Liver (tissue), 9 donors: ENCODE data around the gene FECH. TPM values are rescaled to one million over a fixed set of nuclear protein-coding genes. Genes with fewer than 3 reads are reported as not detected.

Source experiments
- DNase-seq: peaks from one replicate; pipeline ENCODE4 v3.0.0-alpha.2; 2017; ENCODE audit warnings: low spot score
- H3K27ac ChIP-seq, 2 donors: one replicate each; pipeline ENCODE4 v1.7.0; 2013; ENCODE audit warnings: inconsistent platforms in 2 of 2, low read length in 2 of 2, control low read depth in 1 of 2, low read depth in 1 of 2, mild to moderate bottlenecking in 1 of 2
- H3K27me3 ChIP-seq, 4 donors: one replicate each; pipeline versions ENCODE4 v1.6.1 to v1.7.0; 2013; ENCODE audit warnings: low read length in 3 of 4, inconsistent platforms in 1 of 4, mild to moderate bottlenecking in 1 of 4, moderate library complexity in 1 of 4; ENCODE audit not compliant: control insufficient read depth in 4 of 4, insufficient read depth in 4 of 4
- H3K36me3 ChIP-seq, 4 donors: one replicate each; pipeline versions ENCODE4 v1.6.1 to v1.7.0; 2013; ENCODE audit warnings: low read length in 3 of 4, mild to moderate bottlenecking in 3 of 4, low read depth in 1 of 4, moderate library complexity in 1 of 4; ENCODE audit not compliant: control insufficient read depth in 4 of 4, insufficient read depth in 3 of 4
- H3K4me1 ChIP-seq, 4 donors: one replicate each; pipeline versions ENCODE4 v1.6.1 to v1.7.0; 2013; ENCODE audit warnings: low read length in 3 of 4, mild to moderate bottlenecking in 3 of 4, moderate library complexity in 1 of 4; ENCODE audit not compliant: control insufficient read depth in 4 of 4, insufficient read depth in 4 of 4
- H3K4me3 ChIP-seq, 3 donors: one replicate each; pipeline versions ENCODE4 v1.6.1 to v1.7.0; 2013; ENCODE audit warnings: low read length in 3 of 3, control low read depth in 1 of 3, low read depth in 1 of 3, mild to moderate bottlenecking in 1 of 3
- H3K9ac ChIP-seq, 2 donors: one replicate each; pipeline ENCODE4 v1.7.0; 2013; ENCODE audit warnings: low read length in 2 of 2, mild to moderate bottlenecking in 2 of 2, moderate library complexity in 2 of 2, control low read depth in 1 of 2, low read depth in 1 of 2
- H3K9me3 ChIP-seq, 4 donors: one replicate each; pipeline versions ENCODE4 v1.6.1 to v1.7.0; 2013; ENCODE audit warnings: low read length in 3 of 4; ENCODE audit not compliant: control insufficient read depth in 4 of 4
- CTCF ChIP-seq: fragments of 150-350 bp; IDR thresholded peaks from 2 replicates; pipeline ENCODE4 v1.5.1; 2017; ENCODE audit warnings: improper control_type of control experiment, low read depth, low read length; ENCODE audit not compliant: missing input control
- EGR1 ChIP-seq, 2 donors: IDR thresholded peaks; 2 replicates each; pipeline ENCODE4 v1.6.1; 2016 to 2018; ENCODE audit warnings: antibody characterized with exemption in 2 of 2, low read depth in 2 of 2
- FOXA1 ChIP-seq: IDR thresholded peaks from 2 replicates; pipeline ENCODE4 v1.6.1; 2016; ENCODE audit warnings: antibody characterized with exemption
- FOXA2 ChIP-seq: IDR thresholded peaks from 2 replicates; pipeline ENCODE4 v1.6.1; 2016; ENCODE audit warnings: antibody characterized with exemption
- GABPA ChIP-seq, 2 donors: IDR thresholded peaks in 1 of 2; conservative IDR thresholded peaks in 1 of 2; 2 replicates each; pipeline ENCODE4 v1.6.1; 2016; ENCODE audit warnings: antibody characterized with exemption in 2 of 2, mild to moderate bottlenecking in 1 of 2, moderate library complexity in 1 of 2
- HNF4A ChIP-seq, 2 donors: conservative IDR thresholded peaks; 2 replicates each; pipeline ENCODE4 v1.6.1; 2016; ENCODE audit warnings: antibody characterized with exemption in 2 of 2, mild to moderate bottlenecking in 2 of 2
- HNF4G ChIP-seq: IDR thresholded peaks from 2 replicates; pipeline ENCODE4 v1.6.1; 2016; ENCODE audit warnings: antibody characterized with exemption
- JUND ChIP-seq, 2 donors: IDR thresholded peaks; 2 replicates each; pipeline ENCODE4 v1.6.1; 2016; ENCODE audit warnings: antibody characterized with exemption in 2 of 2
- NR2F2 ChIP-seq: IDR thresholded peaks from 2 replicates; pipeline ENCODE4 v1.6.1; 2016; ENCODE audit warnings: antibody characterized with exemption
- RAD21 ChIP-seq, 2 donors: IDR thresholded peaks; 2 replicates each; pipeline ENCODE4 v1.6.1; 2016; ENCODE audit warnings: antibody characterized with exemption in 2 of 2, mild to moderate bottlenecking in 2 of 2
- REST ChIP-seq: IDR thresholded peaks from 2 replicates; pipeline ENCODE4 v1.6.1; 2016; ENCODE audit warnings: antibody characterized with exemption, mild to moderate bottlenecking
- RXRA ChIP-seq, 2 donors: IDR thresholded peaks; 2 replicates each; pipeline ENCODE4 v1.6.1; 2017 to 2018; ENCODE audit warnings: antibody characterized with exemption in 2 of 2, mild to moderate bottlenecking in 1 of 2
- SP1 ChIP-seq: IDR thresholded peaks from 2 replicates; pipeline ENCODE4 v1.6.1; 2018; ENCODE audit warnings: antibody characterized with exemption, mild to moderate bottlenecking
- TAF1 ChIP-seq: conservative IDR thresholded peaks from 2 replicates; pipeline ENCODE4 v1.6.1; 2016; ENCODE audit warnings: antibody characterized with exemption, mild to moderate bottlenecking
- YY1 ChIP-seq: IDR thresholded peaks from 2 replicates; pipeline ENCODE4 v1.6.1; 2016; ENCODE audit warnings: antibody characterized with exemption, mild to moderate bottlenecking
- WGBS: extraction: QIAGEN DNeasy Blood & Tissue Kit; methylation state at CpG from one replicate; pipeline ENCODE4 v1.1.7; 2013; 5-methylcytosine and 5-hydroxymethylcytosine counted together
- polyA plus RNA-seq, 2 donors: library from polyadenylated mRNA; stranded (reverse) in 1 of 2; unstranded in 1 of 2; fragments of 200-250 nt in 1 of 2; fragments of >200 nt in 1 of 2; fragmentation: Nextera tagmentation in 1 of 2; extraction: Ambion mirVana in 1 of 2; gene quantifications; one replicate each; pipeline versions ENCODE4 v1.2.1 to v1.2.3, GENCODE V29; 2013 to 2015
- total RNA-seq, 2 donors: library from RNA; depleted of rRNA; stranded (reverse); fragments of >200 nt; gene quantifications; one replicate each; pipeline ENCODE4 v1.2.3, GENCODE V29; 2014
- TF ChIP-seq, protein P1 (sequence below): IDR thresholded peaks from 2 replicates; pipeline ENCODE4 v1.6.1; 2016; ENCODE audit warnings: antibody characterized with exemption
- TF ChIP-seq, protein P2 (sequence below): IDR thresholded peaks from 2 replicates; pipeline ENCODE4 v1.6.1; 2016; ENCODE audit warnings: antibody characterized with exemption
- TF ChIP-seq, protein P3 (sequence below): IDR thresholded peaks from 2 replicates; pipeline ENCODE4 v1.6.1; 2016; ENCODE audit warnings: antibody characterized with exemption
- donor health status: healthy.
- donor health status: healthy.
- donor health status: healthy.
- donor health status: healthy.
- donor health status: healthy.

FECH gene
- total and polyA plus RNA-seq, 4 donors: 13.8 to 1,262 (median 42.1) TPM

DNA sequence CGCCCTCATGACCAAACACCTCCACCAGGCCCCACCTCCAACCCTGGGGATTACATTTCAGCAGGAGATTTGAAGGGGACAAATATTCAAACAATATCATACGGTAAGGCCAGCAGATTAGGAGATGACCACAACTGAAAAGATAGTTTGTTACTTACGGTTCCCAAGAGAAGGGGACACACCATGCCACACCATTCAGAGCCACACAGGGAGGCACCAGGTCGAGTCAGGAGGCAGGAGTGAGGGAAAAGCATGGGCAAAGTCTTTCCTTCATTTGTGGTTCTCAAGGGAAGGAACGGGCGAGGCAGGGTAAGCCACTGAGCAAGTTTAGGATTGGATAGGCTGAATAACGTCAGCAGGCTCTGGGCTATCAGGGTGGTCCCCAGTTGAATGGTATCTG, 57.4 kb downstream of the FECH start:
- no peak overlapping the region for H3K4me3 ChIP-seq
- no peak overlapping the region for H3K9ac ChIP-seq
- peaks cover 2 to 18% (median 13%) of the 10 kb centered on the region in 4 donors for H3K4me1 ChIP-seq
- 89% methylated on average over 7 of the region's 7 CpGs for WGBS
- H3K27ac ChIP-seq: no peak overlapping the region
- H3K9me3 ChIP-seq: peaks cover 0 to 4% (median 0%) of the 10 kb centered on the region in 4 donors
- TF ChIP-seq GABPA (IDR thresholded peaks at IDR 0.05 in 1 of 2, conservative IDR thresholded peaks at IDR 0.05 in 1 of 2): no peak
- no peak for TF ChIP-seq HNF4G
- no peak for TF ChIP-seq HNF4A (conservative IDR thresholded peaks at IDR 0.05)
- no peak for TF ChIP-seq JUND (IDR thresholded peaks at IDR 0.05)
- TF ChIP-seq, protein P1, sequence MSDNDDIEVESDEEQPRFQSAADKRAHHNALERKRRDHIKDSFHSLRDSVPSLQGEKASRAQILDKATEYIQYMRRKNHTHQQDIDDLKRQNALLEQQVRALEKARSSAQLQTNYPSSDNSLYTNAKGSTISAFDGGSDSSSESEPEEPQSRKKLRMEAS: no peak
- TF ChIP-seq YY1: no peak
- no peak for TF ChIP-seq SP1
- TF ChIP-seq TAF1: no peak
- TF ChIP-seq RAD21 (IDR thresholded peaks at IDR 0.05): no peak
- no peak for TF ChIP-seq RXRA (IDR thresholded peaks at IDR 0.05)
- no peak for TF ChIP-seq FOXA2
- no peak for TF ChIP-seq FOXA1
- no peak for TF ChIP-seq NR2F2
- no peaks in the 10 kb centered on the region for H3K27me3 ChIP-seq
- no peaks in the 10 kb centered on the region for H3K36me3 ChIP-seq
- DNase-seq: no peak

DNA sequence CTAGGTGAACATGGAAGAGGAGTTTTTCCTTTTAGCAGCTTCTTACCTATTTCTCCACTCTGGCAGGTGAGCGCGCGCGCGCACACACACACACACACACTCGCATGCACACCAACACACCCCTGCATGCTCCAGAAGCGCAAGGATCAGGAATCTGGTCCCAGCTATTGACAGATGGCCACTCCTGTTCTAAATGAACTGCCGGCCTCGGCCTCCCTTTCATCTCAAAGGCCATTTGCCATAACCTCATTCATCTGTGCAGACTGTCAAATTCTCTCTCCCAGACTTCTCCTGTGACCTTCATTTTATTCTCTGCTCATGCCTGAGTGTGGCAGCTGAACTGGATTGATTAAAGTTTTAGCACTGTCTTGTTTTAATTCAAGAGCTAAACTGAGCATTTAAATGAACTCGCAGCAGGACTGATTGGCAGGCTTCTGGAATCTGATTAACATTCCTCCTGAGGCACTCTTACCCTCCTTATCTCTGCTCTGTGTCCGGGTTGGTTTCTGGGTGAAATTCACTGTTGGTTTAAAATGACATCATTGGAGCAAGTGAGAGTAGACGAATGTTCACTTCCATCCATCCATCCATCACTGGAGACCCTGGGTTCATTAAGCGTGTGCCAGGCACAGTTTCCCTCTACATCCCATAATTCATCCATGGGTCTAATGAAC, 58.8 kb downstream of the FECH start:
- no peak for DNase-seq
- Histone ChIP-seq H3K9me3 (peaks cover 0 to 4% (median 0%) of the 10 kb centered on the region in 4 donors), H3K4me1 (peaks cover 0 to 3% (median 2%) of the 10 kb centered on the region in 4 donors), H3K4me3 (no peak overlapping the region), H3K9ac (no peak overlapping the region), H3K27ac (no peak overlapping the region), H3K27me3 (no peaks in the 10 kb centered on the region), H3K36me3 (no peaks in the 10 kb centered on the region)
- 75% methylated on average over 13 of the region's 13 CpGs for WGBS
- TF ChIP-seq HNF4A (conservative IDR thresholded peaks at IDR 0.05) (no peak), CTCF (no peak), REST (no peak), FOXA1 (no peak), HNF4G (no peak), EGR1 (IDR thresholded peaks at IDR 0.05; ENCODE audit: low read depth in 2 of 2) (no peak), JUND (IDR thresholded peaks at IDR 0.05) (no peak), SP1 (no peak), RAD21 (IDR thresholded peaks at IDR 0.05) (no peak), YY1 (no peak), FOXA2 (no peak), TAF1 (no peak), NR2F2 (no peak), GABPA (IDR thresholded peaks at IDR 0.05 in 1 of 2, conservative IDR thresholded peaks at IDR 0.05 in 1 of 2) (no peak), RXRA (IDR thresholded peaks at IDR 0.05) (no peak)
- TF ChIP-seq, protein P1: no peak
- TF ChIP-seq, protein P2, sequence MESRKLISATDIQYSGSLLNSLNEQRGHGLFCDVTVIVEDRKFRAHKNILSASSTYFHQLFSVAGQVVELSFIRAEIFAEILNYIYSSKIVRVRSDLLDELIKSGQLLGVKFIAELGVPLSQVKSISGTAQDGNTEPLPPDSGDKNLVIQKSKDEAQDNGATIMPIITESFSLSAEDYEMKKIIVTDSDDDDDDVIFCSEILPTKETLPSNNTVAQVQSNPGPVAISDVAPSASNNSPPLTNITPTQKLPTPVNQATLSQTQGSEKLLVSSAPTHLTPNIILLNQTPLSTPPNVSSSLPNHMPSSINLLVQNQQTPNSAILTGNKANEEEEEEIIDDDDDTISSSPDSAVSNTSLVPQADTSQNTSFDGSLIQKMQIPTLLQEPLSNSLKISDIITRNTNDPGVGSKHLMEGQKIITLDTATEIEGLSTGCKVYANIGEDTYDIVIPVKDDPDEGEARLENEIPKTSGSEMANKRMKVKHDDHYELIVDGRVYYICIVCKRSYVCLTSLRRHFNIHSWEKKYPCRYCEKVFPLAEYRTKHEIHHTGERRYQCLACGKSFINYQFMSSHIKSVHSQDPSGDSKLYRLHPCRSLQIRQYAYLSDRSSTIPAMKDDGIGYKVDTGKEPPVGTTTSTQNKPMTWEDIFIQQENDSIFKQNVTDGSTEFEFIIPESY: no peak
- TF ChIP-seq, protein P3, sequence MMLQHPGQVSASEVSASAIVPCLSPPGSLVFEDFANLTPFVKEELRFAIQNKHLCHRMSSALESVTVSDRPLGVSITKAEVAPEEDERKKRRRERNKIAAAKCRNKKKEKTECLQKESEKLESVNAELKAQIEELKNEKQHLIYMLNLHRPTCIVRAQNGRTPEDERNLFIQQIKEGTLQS: no peak
